ENCODE data around the gene SMOC1. TPM values are rescaled to one million over a fixed set of nuclear protein-coding genes. Genes with fewer than 3 reads are reported as not detected.

The SMOC1 gene
- total RNA-seq, 2 donors from 2014 or later = not detected

- DNase-seq (no peak), ATAC-seq (no peak)
- Mint-ChIP-seq H3K36me3 (ENCODE audit: low read depth) (peaks cover 2% of the 10 kb centered on the region), H3K27me3 (peaks cover 34% of the 10 kb centered on the region), H3K4me3 (no peak overlapping the region), H3K27ac (no peak overlapping the region), H3K4me1 (peaks cover 5% of the 10 kb centered on the region)
- H3K9me3 ChIP-seq (ENCODE audit: control insufficient read depth, low read length, poor library complexity, severe bottlenecking) = no peaks in the 10 kb centered on the region
Measured at GRCh38 chr14:70008284-70009262, 129.4 kb downstream of the SMOC1 start.

GRCh38 chr14:70009961-70010360 lies 130.7 kb downstream of the SMOC1 start:
- peaks cover 2% of the 10 kb centered on the region for H3K36me3 Mint-ChIP-seq (ENCODE audit: low read depth)
- no peak overlapping the region for H3K4me3 Mint-ChIP-seq
- ATAC-seq (no peak), DNase-seq (no peak)
- peaks cover 36% of the 10 kb centered on the region for H3K27me3 Mint-ChIP-seq
- H3K27ac Mint-ChIP-seq = no peak overlapping the region
- peaks cover 3% of the 10 kb centered on the region for H3K4me1 Mint-ChIP-seq
- no peaks in the 10 kb centered on the region for H3K9me3 ChIP-seq (ENCODE audit: control insufficient read depth, low read length, poor library complexity, severe bottlenecking)

- Mint-ChIP-seq H3K27ac (no peak overlapping the region), H3K27me3 (peaks cover 38% of the 10 kb centered on the region), H3K36me3 (ENCODE audit: low read depth) (peaks cover 7% of the 10 kb centered on the region), H3K4me3 (no peak overlapping the region), H3K4me1 (peaks cover 3% of the 10 kb centered on the region)
- ATAC-seq (no peak), DNase-seq (no peak)
- H3K9me3 ChIP-seq (ENCODE audit: control insufficient read depth, low read length, poor library complexity, severe bottlenecking) = no peaks in the 10 kb centered on the region
Measured at GRCh38 chr14:70011098-70011497, 131.9 kb downstream of the SMOC1 start.

- DNase-seq (no peak), ATAC-seq (no peak)
- Mint-ChIP-seq H3K4me3 (no peak overlapping the region), H3K27ac (no peak overlapping the region), H3K27me3 (peaks cover 39% of the 10 kb centered on the region), H3K36me3 (ENCODE audit: low read depth) (peaks cover 7% of the 10 kb centered on the region), H3K4me1 (peaks cover 3% of the 10 kb centered on the region)
- no peaks in the 10 kb centered on the region for H3K9me3 ChIP-seq (ENCODE audit: control insufficient read depth, low read length, poor library complexity, severe bottlenecking)
Measured at GRCh38 chr14:70011708-70012107, 132.5 kb downstream of the SMOC1 start.

GRCh38 chr14:70013271-70013873 lies 134.2 kb downstream of the SMOC1 start:
- no peak overlapping the region for H3K4me3 Mint-ChIP-seq
- peaks cover 6% of the 10 kb centered on the region for H3K36me3 Mint-ChIP-seq (ENCODE audit: low read depth)
- peaks cover 7% of the 10 kb centered on the region for H3K4me1 Mint-ChIP-seq
- H3K9me3 ChIP-seq (ENCODE audit: control insufficient read depth, low read length, poor library complexity, severe bottlenecking) = no peaks in the 10 kb centered on the region
- peaks cover 50% of the 10 kb centered on the region for H3K27me3 Mint-ChIP-seq
- DNase-seq (no peak), ATAC-seq (no peak)
- H3K27ac Mint-ChIP-seq = no peak overlapping the region

- Mint-ChIP-seq H3K36me3 (ENCODE audit: low read depth) (peaks cover 6% of the 10 kb centered on the region), H3K4me1 (peaks cover 13% of the 10 kb centered on the region), H3K27me3 (peaks cover 50% of the 10 kb centered on the region), H3K27ac (no peak overlapping the region), H3K4me3 (no peak overlapping the region)
- no peaks in the 10 kb centered on the region for H3K9me3 ChIP-seq (ENCODE audit: control insufficient read depth, low read length, poor library complexity, severe bottlenecking)
- DNase-seq (no peak), ATAC-seq (no peak)
Measured at GRCh38 chr14:70014406-70015095, 135.3 kb downstream of the SMOC1 start.

- Mint-ChIP-seq H3K4me1 (peaks cover 13% of the 10 kb centered on the region), H3K27ac (no peak overlapping the region), H3K4me3 (peak overlapping the region; percentile 58), H3K36me3 (ENCODE audit: low read depth) (peaks cover 6% of the 10 kb centered on the region), H3K27me3 (peaks cover 59% of the 10 kb centered on the region)
- no peak for DNase-seq
- no peaks in the 10 kb centered on the region for H3K9me3 ChIP-seq (ENCODE audit: control insufficient read depth, low read length, poor library complexity, severe bottlenecking)
- ATAC-seq = no peak
Measured at GRCh38 chr14:70018230-70018629, 139.0 kb downstream of the SMOC1 start.

- no peaks in the 10 kb centered on the region for H3K9me3 ChIP-seq (ENCODE audit: control insufficient read depth, low read length, poor library complexity, severe bottlenecking)
- Mint-ChIP-seq H3K36me3 (ENCODE audit: low read depth) (peaks cover 6% of the 10 kb centered on the region), H3K27me3 (peaks cover 58% of the 10 kb centered on the region), H3K4me1 (peaks cover 13% of the 10 kb centered on the region), H3K4me3 (peak overlapping the region; percentile 58), H3K27ac (peak overlapping the region; percentile 16)
- DNase-seq (no peak), ATAC-seq (no peak)
Measured at GRCh38 chr14:70018713-70019211, 139.5 kb downstream of the SMOC1 start.

GRCh38 chr14:70019695-70020094 lies 140.5 kb downstream of the SMOC1 start:
- Mint-ChIP-seq H3K4me3 (no peak overlapping the region), H3K27ac (no peak overlapping the region), H3K4me1 (peaks cover 13% of the 10 kb centered on the region), H3K27me3 (peaks cover 49% of the 10 kb centered on the region), H3K36me3 (ENCODE audit: low read depth) (peaks cover 6% of the 10 kb centered on the region)
- H3K9me3 ChIP-seq (ENCODE audit: control insufficient read depth, low read length, poor library complexity, severe bottlenecking) = no peaks in the 10 kb centered on the region
- ATAC-seq (no peak), DNase-seq (no peak)

GRCh38 chr14:70020352-70021170 lies 141.3 kb downstream of the SMOC1 start:
- H3K4me3 Mint-ChIP-seq = no peak overlapping the region
- DNase-seq (no peak), ATAC-seq (no peak)
- peaks cover 40% of the 10 kb centered on the region for H3K27me3 Mint-ChIP-seq
- H3K9me3 ChIP-seq (ENCODE audit: control insufficient read depth, low read length, poor library complexity, severe bottlenecking) = no peaks in the 10 kb centered on the region
- H3K4me1 Mint-ChIP-seq = peaks cover 13% of the 10 kb centered on the region
- H3K27ac Mint-ChIP-seq = peak overlapping the region; percentile 8
- no peaks in the 10 kb centered on the region for H3K36me3 Mint-ChIP-seq (ENCODE audit: low read depth)

- no peak for ATAC-seq
- H3K9me3 ChIP-seq (ENCODE audit: control insufficient read depth, low read length, poor library complexity, severe bottlenecking) = no peaks in the 10 kb centered on the region
- Mint-ChIP-seq H3K27me3 (peaks cover 39% of the 10 kb centered on the region), H3K27ac (no peak overlapping the region), H3K4me1 (peaks cover 14% of the 10 kb centered on the region), H3K4me3 (no peak overlapping the region), H3K36me3 (ENCODE audit: low read depth) (no peaks in the 10 kb centered on the region)
- DNase-seq = no peak
Measured at GRCh38 chr14:70021548-70022220, 142.5 kb downstream of the SMOC1 start.

GRCh38 chr14:70022771-70023445 lies 143.7 kb downstream of the SMOC1 start:
- Mint-ChIP-seq H3K27ac (no peak overlapping the region), H3K36me3 (ENCODE audit: low read depth) (no peaks in the 10 kb centered on the region), H3K4me1 (peaks cover 16% of the 10 kb centered on the region), H3K4me3 (no peak overlapping the region), H3K27me3 (peaks cover 31% of the 10 kb centered on the region)
- ATAC-seq (no peak), DNase-seq (no peak)
- H3K9me3 ChIP-seq (ENCODE audit: control insufficient read depth, low read length, poor library complexity, severe bottlenecking) = no peaks in the 10 kb centered on the region

Data from T-helper 17 cell (primary cell).